ENCODE results near the gene CBFB.
"Not testable (repeated sequence)": the region's sequence is repeated elsewhere in the genome, so short reads cannot be mapped to it uniquely, and the experiment has no call there.

CBFB gene

DNA sequence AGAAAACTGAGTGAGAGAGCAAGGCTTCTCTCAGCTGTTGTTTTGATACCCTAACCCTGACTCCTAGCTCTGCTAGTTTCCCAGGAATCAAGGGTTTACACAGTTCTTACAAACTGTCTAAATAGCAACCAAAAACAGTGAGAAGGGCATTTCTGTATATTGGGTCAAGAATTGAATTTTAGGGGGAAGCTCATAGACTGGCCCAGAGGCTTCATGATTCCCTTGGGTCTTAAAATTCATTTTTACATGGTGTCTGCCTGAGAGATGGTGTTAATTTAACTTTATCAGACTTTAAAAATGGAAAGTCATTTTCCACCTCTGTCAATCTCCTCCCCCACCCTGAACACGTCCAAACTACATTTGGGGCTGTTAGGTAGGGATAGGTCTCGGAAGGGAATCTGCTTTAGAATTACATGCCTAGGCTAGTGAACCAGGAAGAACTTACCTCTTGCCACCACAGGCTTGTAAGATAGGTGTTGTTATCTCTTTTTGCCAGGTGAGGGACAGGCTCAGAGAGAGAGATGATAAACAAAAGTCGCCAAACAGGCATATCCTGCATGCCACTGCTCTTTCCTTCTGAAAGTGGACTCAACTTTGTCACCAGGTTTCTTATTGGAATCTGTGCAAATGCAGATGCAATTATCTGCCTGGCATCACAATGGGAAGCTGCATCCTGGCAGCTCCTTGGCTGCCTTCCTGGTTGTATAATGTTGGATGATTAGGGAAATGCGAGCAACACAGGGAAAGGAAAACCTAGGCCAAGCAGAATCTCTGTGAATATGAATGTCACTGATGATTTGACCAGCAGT, 83.8 kb downstream of the CBFB start:
- in situ Hi-C loops (cut with MboI; ENCODE audit: low pct_unique_long_range_greater_than_20kb, low sequenced_read_pairs): no loop called here
- DNase-seq: no peak

DNA sequence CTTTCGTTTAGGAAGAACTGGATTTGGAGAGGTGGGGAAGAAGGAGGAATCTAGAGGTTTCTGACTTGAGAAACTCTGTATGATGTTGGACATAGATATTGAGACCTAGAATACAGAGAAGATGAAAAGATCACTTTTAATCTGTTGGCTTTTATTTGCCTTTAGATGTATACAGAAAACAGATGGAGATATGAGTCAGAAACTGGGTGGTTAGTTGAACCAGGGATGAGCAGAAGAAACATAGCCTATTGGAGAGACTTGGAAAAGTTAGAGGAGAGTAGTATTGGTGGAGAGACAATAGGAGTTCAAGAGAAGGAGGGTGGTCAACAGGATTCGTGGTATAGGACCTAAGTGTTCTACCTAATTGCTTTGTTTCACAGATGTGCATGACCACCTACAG, 85.8 kb downstream of the CBFB start:
- no peak for DNase-seq
- in situ Hi-C loops (cut with MboI; ENCODE audit: low pct_unique_long_range_greater_than_20kb, low sequenced_read_pairs): no loop called here

DNA sequence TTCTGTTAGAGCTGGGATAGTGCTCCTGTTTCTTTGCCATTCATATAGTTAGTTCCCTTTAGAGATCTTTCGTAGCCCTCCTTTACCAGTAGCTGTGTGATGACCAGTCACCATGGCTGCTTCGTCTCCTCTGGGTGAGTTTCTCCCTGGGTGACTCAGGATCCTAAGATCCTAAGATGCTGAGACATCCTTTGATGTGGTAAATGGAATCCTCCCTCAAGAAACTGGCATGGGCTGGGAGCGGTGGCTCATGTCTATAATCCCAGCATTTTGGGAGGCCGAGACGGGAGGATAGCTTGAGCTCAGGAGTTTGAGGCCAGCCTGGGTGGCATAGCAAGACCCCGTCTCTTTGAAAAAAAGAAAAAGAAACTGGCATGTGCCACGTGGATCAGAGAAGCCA, 86.7 kb downstream of the CBFB start:
- no peak for DNase-seq
- in situ Hi-C loops (cut with MboI; ENCODE audit: low pct_unique_long_range_greater_than_20kb, low sequenced_read_pairs): no loop called here

DNA sequence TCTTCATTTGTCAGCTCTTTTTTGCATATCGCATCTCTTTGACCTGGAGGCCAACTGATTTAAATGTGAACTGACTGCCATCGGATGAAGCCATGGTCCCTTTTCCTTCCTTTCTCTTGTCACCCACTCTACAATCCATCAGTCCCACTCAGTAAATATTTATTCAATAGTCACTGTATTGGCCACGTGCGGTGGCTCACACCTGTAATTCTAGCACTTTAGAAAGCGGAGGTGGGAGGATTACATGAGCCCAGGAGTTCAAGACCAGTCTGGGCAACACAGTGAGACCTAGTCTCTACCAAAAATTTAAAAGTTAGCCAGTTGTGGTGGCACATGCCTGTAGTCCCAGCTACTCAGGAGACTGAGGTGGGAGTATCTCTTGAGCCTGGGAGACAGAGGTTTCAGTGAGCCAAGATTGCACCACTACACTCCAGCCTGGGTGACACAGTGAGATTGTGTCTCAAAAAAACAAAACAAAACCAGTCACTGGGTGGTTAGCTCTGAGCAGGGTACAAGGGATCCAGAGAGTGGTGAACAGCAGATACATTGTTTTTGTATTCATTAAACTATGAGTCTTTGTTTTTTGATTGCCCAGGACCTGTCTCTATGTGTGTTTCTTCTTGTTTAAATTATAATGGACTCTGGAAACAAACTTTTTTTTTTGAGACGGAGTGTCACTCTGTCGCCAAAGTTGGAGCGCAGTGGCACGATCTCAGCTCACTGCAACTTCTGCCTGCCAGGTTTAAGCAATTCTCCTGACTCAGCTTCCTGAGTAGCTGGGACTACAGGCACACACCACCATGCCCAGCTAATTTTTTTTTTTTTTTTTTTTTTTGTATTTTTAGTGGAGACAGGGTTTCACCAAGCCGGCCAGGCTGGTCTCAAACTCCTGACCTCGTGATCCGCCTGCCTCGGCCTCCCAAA, 87.7 kb downstream of the CBFB start:
- in situ Hi-C loops (cut with MboI; ENCODE audit: low pct_unique_long_range_greater_than_20kb, low sequenced_read_pairs): no loop called here
- no peak for DNase-seq

- DNase-seq: no peak
- in situ Hi-C loops (cut with MboI; ENCODE audit: low pct_unique_long_range_greater_than_20kb, low sequenced_read_pairs): no loop called here
Measured at GRCh38 chr16:67117716-67118115, 88.8 kb downstream of the CBFB start.

DNA sequence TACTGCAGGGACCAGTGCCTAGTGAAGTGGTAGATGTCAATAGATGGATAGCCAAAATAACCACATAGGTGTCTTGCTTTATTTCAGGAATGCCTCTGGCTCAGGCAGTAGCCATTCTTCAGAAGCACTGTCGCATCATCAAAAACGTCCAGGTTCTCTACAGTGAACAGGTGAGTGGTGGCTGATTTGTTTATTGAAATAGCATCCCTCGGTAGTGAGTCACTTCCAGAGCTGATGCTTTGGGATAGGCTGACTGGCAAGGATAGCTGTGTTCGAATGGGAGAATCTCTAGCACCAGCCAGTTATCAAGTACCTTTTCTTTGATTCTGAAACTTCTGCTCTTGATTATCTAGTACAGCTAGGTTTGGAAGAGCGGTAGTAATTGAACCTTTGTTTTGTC, 91.1 kb downstream of the CBFB start:
- in situ Hi-C loops (cut with MboI; ENCODE audit: low pct_unique_long_range_greater_than_20kb, low sequenced_read_pairs): no loop called here
- no peak for DNase-seq

DNA sequence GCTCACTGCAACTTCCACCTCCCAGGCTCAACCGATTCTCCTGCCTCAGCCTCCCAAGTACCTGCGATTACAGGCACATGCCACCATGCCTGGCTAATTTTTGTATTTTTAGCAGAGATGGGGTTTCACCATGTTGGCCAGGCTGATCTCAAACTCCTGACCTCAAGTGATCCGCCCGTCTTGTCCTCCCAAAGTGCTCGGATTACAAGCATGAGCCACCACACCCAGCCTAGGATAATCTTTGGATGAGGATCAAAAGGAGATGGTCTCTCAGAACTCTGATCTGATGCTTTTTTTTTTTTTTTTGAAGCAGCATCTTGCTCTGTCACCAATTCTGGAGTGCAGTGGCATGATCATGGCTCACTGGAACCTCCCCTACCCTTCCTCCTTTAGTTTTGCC, 93.8 kb downstream of the CBFB start:
- DNase-seq; in situ Hi-C loops (cut with MboI; ENCODE audit: low pct_unique_long_range_greater_than_20kb, low sequenced_read_pairs): not testable (repeated sequence)

GRCh38 chr16:67128417-67128816, 99.5 kb downstream of the CBFB start:
- in situ Hi-C loops (cut with MboI; ENCODE audit: low pct_unique_long_range_greater_than_20kb, low sequenced_read_pairs): no loop called here

DNA sequence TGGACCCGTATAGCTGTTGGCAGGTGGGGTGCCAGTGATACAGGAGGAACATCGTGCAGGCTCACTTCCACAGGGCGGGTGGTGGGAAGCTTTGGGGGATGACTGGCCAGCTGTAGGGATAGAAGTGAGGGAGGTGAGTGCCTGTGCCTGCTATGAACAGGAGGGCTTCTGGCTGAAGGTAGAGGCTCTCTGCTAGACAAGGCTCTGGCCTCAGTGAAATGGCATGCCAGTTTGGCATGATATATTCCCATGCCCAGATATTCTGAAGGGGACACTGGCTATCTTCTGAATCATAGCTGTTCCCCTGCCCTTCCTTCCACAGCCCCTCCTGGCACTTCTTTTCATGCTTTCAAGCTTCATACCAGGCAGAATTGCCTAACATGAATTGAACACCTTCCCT, 99.9 kb downstream of the CBFB start:
- DNase-seq: no peak
- in situ Hi-C loops (cut with MboI; ENCODE audit: low pct_unique_long_range_greater_than_20kb, low sequenced_read_pairs): no loop called here

More at GRCh38 chr16:67128417-67128816, 99.5 kb downstream of the CBFB start:
- DNase-seq: no peak

GRCh38 chr16:67129422-67129821, 100.5 kb downstream of the CBFB start:
- no peak for DNase-seq
- in situ Hi-C loops (cut with MboI; ENCODE audit: low pct_unique_long_range_greater_than_20kb, low sequenced_read_pairs): no loop called here

GRCh38 chr16:67137605-67138004, 108.7 kb downstream of the CBFB start:
- in situ Hi-C loops (cut with MboI; ENCODE audit: low pct_unique_long_range_greater_than_20kb, low sequenced_read_pairs): no loop called here

GRCh38 chr16:67141391-67141790, 112.4 kb downstream of the CBFB start:
- in situ Hi-C loops (cut with MboI; ENCODE audit: low pct_unique_long_range_greater_than_20kb, low sequenced_read_pairs): no loop called here

More at GRCh38 chr16:67137605-67138004, 108.7 kb downstream of the CBFB start:
- DNase-seq: no peak

GRCh38 chr16:67142342-67142741, 113.4 kb downstream of the CBFB start:
- in situ Hi-C loops (cut with MboI; ENCODE audit: low pct_unique_long_range_greater_than_20kb, low sequenced_read_pairs): no loop called here
- no peak for DNase-seq

More at GRCh38 chr16:67141391-67141790, 112.4 kb downstream of the CBFB start:
- DNase-seq: no peak

DNA sequence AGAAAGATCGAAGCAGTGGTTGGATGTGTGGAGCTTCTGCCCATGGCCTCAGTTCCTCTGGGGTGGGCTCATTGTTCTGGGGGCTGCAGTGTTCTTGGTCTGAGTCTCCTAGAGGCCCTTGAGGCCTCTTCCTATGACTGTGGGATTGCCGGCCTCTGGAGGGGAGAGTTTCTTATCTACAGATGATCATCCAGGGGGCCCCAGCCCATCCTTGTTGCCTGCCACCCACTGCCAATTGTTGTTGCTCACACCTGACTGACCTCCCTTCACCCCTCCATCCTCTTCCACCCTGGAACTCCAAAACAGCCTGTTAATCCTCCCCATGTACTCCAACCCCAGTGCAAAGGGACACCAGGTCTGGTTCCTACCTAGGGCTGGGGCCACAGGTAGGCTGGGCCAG, 116.0 kb downstream of the CBFB start:
- in situ Hi-C loops (cut with MboI; ENCODE audit: low pct_unique_long_range_greater_than_20kb, low sequenced_read_pairs): no loop called here
- no peak for DNase-seq

- no peak for DNase-seq
- in situ Hi-C loops (cut with MboI; ENCODE audit: low pct_unique_long_range_greater_than_20kb, low sequenced_read_pairs): no loop called here
Measured at GRCh38 chr16:67145746-67146145, 116.8 kb downstream of the CBFB start.

DNA sequence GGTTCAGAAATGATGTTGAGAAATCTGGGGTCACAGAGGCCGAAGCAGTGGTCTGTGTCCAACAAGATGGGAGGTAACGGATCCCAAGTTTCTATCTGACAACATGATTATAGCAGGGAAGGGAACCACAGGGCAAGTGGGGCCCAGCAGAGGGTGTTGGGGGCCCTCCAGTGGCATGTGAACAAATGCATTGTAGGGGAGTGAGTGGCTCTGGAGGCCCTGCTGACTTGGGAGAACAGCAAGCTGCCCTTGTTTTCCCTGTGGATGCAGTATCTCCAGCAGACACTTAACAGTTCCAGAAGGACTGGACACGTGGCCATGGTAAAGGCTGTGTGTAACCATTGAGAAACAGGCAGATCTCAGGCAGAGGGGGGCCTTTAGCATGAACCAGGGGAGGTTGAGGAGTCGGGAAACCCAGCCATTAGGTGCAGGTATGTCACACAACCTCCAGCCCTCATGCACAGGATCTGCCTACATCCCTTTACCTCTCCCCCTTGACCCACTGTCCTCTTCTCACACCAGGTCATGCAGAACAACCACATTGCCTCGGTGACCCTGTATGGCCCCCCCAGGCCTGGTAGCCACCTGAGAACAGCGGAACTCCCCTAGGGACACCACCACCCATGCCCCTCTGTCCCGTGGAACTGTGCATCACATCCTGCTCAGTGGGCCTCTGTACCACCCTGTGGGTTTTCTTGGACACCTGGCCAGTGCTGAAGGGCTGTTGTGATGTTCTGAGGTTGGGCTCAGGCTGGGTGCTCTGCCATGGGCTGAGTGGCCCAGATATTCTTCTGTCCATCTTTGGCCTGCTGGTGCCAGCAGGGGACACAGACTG, 117.8 kb downstream of the CBFB start:
- DNase-seq: no peak
- in situ Hi-C loops (cut with MboI; ENCODE audit: low pct_unique_long_range_greater_than_20kb, low sequenced_read_pairs): no loop called here

GRCh38 chr16:67147437-67148140, 118.6 kb downstream of the CBFB start:
- DNase-seq: no peak
- in situ Hi-C loops (cut with MboI; ENCODE audit: low pct_unique_long_range_greater_than_20kb, low sequenced_read_pairs): no loop called here

DNA sequence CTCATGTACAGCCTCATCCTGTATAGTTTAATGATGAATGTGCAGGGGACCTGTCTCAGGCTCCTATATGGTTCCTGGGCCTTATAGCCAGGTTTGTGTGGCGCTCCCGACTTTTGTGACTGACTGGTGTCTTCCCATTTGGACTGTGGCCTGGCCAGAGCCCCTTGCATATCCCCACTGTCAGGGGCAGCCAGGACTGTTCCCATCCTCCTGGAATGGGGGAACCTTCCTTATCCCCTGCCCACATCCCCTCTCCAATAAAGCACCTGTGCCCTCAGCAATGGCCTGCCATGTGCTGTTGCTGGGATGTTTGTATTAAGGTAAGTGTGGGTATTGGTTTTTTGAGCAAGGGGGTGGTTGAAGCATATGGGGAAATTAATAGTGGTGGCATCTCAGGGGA, 119.3 kb downstream of the CBFB start:
- DNase-seq: no peak
- in situ Hi-C loops (cut with MboI; ENCODE audit: low pct_unique_long_range_greater_than_20kb, low sequenced_read_pairs): no loop called here

All from KBM-7 (cell line).